GM21515 (cell line): Measurements from ENCODE around the gene MSI2.

Source experiments
- ATAC-seq: cut with Tn5 transposase; IDR thresholded peaks from one replicate; pipeline ENCODE4 v1.9.1; 2021; ENCODE audit not compliant: unreplicated experiment

Gene MSI2

GRCh38 chr17:57668332-57668731 is 412.0 kb downstream of the MSI2 start:
- no peak for ATAC-seq

- no peak for ATAC-seq
These were observed 413.6 kb downstream of the MSI2 start for GRCh38 chr17:57669671-57670529.

- ATAC-seq, result no peak
These were observed 414.6 kb downstream of the MSI2 start for GRCh38 chr17:57670769-57671569.

- ATAC-seq, result no peak
These were observed 415.6 kb downstream of the MSI2 start for GRCh38 chr17:57671667-57672632.

- ATAC-seq, result no peak
These were observed 416.6 kb downstream of the MSI2 start for GRCh38 chr17:57672971-57673370.

- ATAC-seq, result no peak
These were observed 418.6 kb downstream of the MSI2 start for GRCh38 chr17:57674894-57675293.

GRCh38 chr17:57675427-57676387 is 419.4 kb downstream of the MSI2 start:
- ATAC-seq, result no peak

GRCh38 chr17:57676543-57676942 is 420.2 kb downstream of the MSI2 start:
- ATAC-seq, result no peak

GRCh38 chr17:57677301-57677700 is 421.0 kb downstream of the MSI2 start:
- ATAC-seq, result no peak

- no peak for ATAC-seq
These were observed 421.5 kb downstream of the MSI2 start for GRCh38 chr17:57677858-57678257.

- no peak for ATAC-seq
These were observed 422.1 kb downstream of the MSI2 start for GRCh38 chr17:57678393-57678792.

- no peak for ATAC-seq
These were observed 423.0 kb downstream of the MSI2 start for GRCh38 chr17:57679356-57679755.

GRCh38 chr17:57679906-57680695 is 423.8 kb downstream of the MSI2 start:
- ATAC-seq, result no peak

- ATAC-seq, result no peak
These were observed 426.4 kb downstream of the MSI2 start for GRCh38 chr17:57682701-57683100.

- ATAC-seq, result no peak
These were observed 428.6 kb downstream of the MSI2 start for GRCh38 chr17:57684711-57685498.

GRCh38 chr17:57685499-57686132 is 429.3 kb downstream of the MSI2 start:
- ATAC-seq, result no peak

- ATAC-seq, result no peak
These were observed 431.3 kb downstream of the MSI2 start for GRCh38 chr17:57687642-57688041.

- no peak for ATAC-seq
These were observed 432.9 kb downstream of the MSI2 start for GRCh38 chr17:57689254-57689653.
